Epithelial cell of proximal tubule (primary cell): ENCODE data around the gene SND1. TPM values are rescaled to one million over a fixed set of nuclear protein-coding genes. Genes with fewer than 3 reads are reported as not detected.

Source experiments
- DNase-seq: peaks from one replicate; pipeline ENCODE4 v3.0.0-alpha.2; 2011; ENCODE audit warnings: low read depth
- H3K4me3 ChIP-seq: 2 replicates; pipeline ENCODE4 v1.5.1; 2011; ENCODE audit warnings: low read depth, mild to moderate bottlenecking, low read length
- total RNA-seq: library from RNA; depleted of rRNA; stranded (reverse); fragments of >200 nt; gene quantifications from 2 replicates; pipeline ENCODE4 v1.2.3, GENCODE V29; 2015
- TF ChIP-seq, protein P1 (sequence below): conservative IDR thresholded peaks from 2 replicates; pipeline ENCODE4 v1.5.1; 2012; ENCODE audit warnings: low read depth, mild to moderate bottlenecking, low read length

SND1 gene
- total RNA-seq, 1 donor from 2014 or later: 122 TPM

GRCh38 chr7:127876393-127876792 is 224.4 kb downstream of the SND1 start:
- TF ChIP-seq, protein P1, sequence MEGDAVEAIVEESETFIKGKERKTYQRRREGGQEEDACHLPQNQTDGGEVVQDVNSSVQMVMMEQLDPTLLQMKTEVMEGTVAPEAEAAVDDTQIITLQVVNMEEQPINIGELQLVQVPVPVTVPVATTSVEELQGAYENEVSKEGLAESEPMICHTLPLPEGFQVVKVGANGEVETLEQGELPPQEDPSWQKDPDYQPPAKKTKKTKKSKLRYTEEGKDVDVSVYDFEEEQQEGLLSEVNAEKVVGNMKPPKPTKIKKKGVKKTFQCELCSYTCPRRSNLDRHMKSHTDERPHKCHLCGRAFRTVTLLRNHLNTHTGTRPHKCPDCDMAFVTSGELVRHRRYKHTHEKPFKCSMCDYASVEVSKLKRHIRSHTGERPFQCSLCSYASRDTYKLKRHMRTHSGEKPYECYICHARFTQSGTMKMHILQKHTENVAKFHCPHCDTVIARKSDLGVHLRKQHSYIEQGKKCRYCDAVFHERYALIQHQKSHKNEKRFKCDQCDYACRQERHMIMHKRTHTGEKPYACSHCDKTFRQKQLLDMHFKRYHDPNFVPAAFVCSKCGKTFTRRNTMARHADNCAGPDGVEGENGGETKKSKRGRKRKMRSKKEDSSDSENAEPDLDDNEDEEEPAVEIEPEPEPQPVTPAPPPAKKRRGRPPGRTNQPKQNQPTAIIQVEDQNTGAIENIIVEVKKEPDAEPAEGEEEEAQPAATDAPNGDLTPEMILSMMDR: no peak
- no peak overlapping the region for H3K4me3 ChIP-seq
- no peak for DNase-seq

DNA sequence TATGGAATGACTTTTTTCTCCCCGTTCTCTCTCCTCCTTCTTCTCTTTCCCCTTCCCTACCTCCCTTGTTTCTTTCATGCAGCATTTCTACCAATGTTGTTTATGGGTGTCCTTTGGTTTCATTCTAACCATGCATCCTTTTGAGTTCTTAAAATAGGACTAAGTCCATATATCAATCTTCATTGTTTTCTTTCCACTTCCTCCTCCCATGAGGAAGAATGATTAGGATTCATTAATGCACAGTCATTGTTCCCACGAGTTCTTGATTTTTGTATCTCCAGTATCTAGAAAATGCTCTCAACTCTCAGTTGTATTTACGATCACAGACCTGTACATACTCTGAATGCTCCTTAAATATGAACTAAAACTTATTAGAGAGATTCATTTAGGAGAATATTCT is 226.0 kb downstream of the SND1 start:
- DNase-seq: no peak
- H3K4me3 ChIP-seq: no peak overlapping the region
- TF ChIP-seq, protein P1: no peak

DNA sequence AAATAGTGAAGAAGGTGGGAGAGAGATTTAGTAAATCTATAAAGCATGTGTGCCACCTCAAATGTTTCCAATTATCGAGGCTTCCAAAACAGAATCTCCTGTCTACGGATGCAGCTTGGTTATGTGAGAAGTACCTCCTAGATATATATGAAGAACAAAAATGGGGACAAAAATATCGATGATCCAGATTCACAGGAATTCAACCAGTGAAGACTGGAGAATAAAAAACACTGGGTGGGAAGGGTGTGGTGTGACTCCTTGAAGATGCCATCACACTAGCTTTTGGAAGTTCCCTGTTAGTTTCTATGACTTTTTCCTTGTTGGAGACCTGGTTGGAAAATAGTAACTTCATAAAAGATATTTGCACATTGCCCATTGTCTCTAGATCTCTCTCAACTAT is 226.8 kb downstream of the SND1 start:
- H3K4me3 ChIP-seq: no peak overlapping the region
- TF ChIP-seq, protein P1: no peak
- DNase-seq: no peak

DNA sequence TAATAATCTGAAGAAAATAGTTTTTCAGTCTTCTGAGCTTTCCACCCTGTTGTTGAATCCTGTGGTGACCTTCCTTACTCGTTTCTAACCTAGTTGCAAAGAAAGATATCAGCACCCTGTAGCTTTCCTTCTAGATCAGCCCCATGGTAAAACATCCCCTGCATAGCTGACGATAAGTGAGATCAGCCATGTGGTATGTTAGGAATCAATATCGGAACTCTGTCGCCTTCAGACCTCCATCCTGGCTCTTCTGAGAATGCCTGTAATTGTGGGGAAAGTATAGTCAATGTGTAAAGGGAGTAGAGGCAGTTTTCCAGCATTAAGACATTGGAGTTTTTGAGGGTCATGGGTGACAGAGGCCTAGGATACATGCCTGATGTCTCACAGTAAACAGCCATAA is 227.4 kb downstream of the SND1 start:
- DNase-seq: no peak
- no peak overlapping the region for H3K4me3 ChIP-seq
- TF ChIP-seq, protein P1: no peak

GRCh38 chr7:127879942-127880341 is 227.9 kb downstream of the SND1 start:
- TF ChIP-seq, protein P1: no peak
- no peak overlapping the region for H3K4me3 ChIP-seq
- DNase-seq: no peak

GRCh38 chr7:127880454-127880853 is 228.5 kb downstream of the SND1 start:
- TF ChIP-seq, protein P1: no peak
- no peak for DNase-seq
- no peak overlapping the region for H3K4me3 ChIP-seq

GRCh38 chr7:127881564-127881963 is 229.6 kb downstream of the SND1 start:
- H3K4me3 ChIP-seq: no peak overlapping the region
- DNase-seq: no peak
- TF ChIP-seq, protein P1: no peak
